ENCODE measurements around the gene VGLL3. TPM values are rescaled to one million over a fixed set of nuclear protein-coding genes. Genes with fewer than 3 reads are reported as not detected.
"Not testable (repeated sequence)": the region's sequence is repeated elsewhere in the genome, so short reads cannot be mapped to it uniquely, and the experiment has no call there.

The VGLL3 gene
- total RNA-seq, 1 experiment from 2014 or later, result 12.2 TPM

DNA sequence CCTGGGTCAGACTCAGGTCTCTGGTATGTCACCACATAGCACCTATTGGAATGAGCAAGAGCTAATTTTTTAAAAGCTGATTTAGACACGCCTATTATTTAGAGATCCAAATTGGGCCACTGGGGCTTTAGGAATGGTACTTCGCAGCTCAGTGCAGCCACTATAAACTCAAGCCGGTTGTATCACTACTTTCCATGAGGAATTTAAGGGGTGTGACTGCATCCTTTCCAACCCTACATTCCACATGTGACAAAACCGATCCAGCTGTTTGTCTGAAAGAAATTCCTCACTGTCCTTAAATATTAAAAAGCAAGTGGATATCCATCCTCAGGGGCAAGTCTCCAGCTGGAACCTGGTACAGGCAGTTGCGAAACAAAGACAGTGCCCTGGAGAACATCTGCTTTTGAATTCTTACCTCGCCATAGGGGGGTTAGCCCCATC, 12.8 kb downstream of the VGLL3 start:
- Mint-ChIP-seq H3K4me3 (ENCODE audit: unreplicated experiment) (no peak overlapping the region), H3K27me3 (ENCODE audit: insufficient read depth, unreplicated experiment) (no peaks in the 10 kb centered on the region), H3K4me1 (ENCODE audit: insufficient read depth, unreplicated experiment) (peaks cover 15% of the 10 kb centered on the region), H3K36me3 (ENCODE audit: insufficient read depth, unreplicated experiment) (peaks cover 48% of the 10 kb centered on the region), H3K27ac (ENCODE audit: low read depth, unreplicated experiment) (no peak overlapping the region), H3K9me3 (ENCODE audit: unreplicated experiment) (no peaks in the 10 kb centered on the region)
- POLR2A ChIA-PET, result interaction anchor here (0.6 to 2.2 kb wide), 4 partner anchors 8 to 187 kb away, joined by 3 to 10 read pairs (median 5); partner anchors contain the start of gene VGLL3
- CTCF ChIA-PET, result interaction anchor here (0.9 to 1.1 kb wide), 3 partner anchors 11 to 13 kb away, joined by 3 to 6 read pairs (median 3); partner anchors contain the start of gene VGLL3
- DNase-seq (ENCODE audit: unreplicated experiment), result no peak
- TF ChIP-seq, protein P1, sequence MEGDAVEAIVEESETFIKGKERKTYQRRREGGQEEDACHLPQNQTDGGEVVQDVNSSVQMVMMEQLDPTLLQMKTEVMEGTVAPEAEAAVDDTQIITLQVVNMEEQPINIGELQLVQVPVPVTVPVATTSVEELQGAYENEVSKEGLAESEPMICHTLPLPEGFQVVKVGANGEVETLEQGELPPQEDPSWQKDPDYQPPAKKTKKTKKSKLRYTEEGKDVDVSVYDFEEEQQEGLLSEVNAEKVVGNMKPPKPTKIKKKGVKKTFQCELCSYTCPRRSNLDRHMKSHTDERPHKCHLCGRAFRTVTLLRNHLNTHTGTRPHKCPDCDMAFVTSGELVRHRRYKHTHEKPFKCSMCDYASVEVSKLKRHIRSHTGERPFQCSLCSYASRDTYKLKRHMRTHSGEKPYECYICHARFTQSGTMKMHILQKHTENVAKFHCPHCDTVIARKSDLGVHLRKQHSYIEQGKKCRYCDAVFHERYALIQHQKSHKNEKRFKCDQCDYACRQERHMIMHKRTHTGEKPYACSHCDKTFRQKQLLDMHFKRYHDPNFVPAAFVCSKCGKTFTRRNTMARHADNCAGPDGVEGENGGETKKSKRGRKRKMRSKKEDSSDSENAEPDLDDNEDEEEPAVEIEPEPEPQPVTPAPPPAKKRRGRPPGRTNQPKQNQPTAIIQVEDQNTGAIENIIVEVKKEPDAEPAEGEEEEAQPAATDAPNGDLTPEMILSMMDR (IDR thresholded peaks at IDR 0.05; ENCODE audit: unreplicated experiment), result no peak
- intact Hi-C loops (cut with micrococcal nuclease), result no loop called here
- BruUV-seq (replicated peaks), result no TSS peak

DNA sequence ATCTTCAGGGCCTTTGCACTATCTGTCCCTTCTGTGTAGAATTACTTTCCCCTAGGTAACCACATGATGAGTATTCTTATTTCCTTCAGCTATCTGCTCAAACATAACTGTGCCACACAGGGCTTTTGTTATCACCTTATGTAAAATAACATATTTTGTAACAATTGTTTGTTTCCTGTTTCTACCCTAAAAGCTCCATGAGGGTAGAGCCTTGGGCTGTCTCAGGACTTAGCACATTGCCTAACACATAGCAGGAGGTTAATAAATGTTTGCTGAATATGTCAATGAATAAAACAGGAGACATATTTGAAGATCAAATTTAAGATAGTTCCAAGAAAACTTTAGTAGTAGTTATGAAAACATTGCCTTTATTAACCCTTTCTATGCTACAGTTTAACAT, 14.7 kb downstream of the VGLL3 start:
- Mint-ChIP-seq H3K4me1 (ENCODE audit: insufficient read depth, unreplicated experiment) (peaks cover 18% of the 10 kb centered on the region), H3K9me3 (ENCODE audit: unreplicated experiment) (no peaks in the 10 kb centered on the region), H3K27ac (ENCODE audit: low read depth, unreplicated experiment) (no peak overlapping the region), H3K36me3 (ENCODE audit: insufficient read depth, unreplicated experiment) (peaks cover 61% of the 10 kb centered on the region), H3K27me3 (ENCODE audit: insufficient read depth, unreplicated experiment) (no peaks in the 10 kb centered on the region), H3K4me3 (ENCODE audit: unreplicated experiment) (no peak overlapping the region)
- ChIA-PET CTCF (interaction anchor here (0.6 to 1.5 kb wide), 5 partner anchors 9 to 264 kb away, joined by 3 read pairs; no protein-coding TSS in a partner anchor), POLR2A (interaction anchor here (2.3 kb wide), 1 partner anchor 11 kb away, joined by 5 read pairs; no protein-coding TSS in a partner anchor)
- intact Hi-C loops (cut with micrococcal nuclease), result no loop called here
- DNase-seq (ENCODE audit: unreplicated experiment), result no peak
- no TSS peak for BruUV-seq (replicated peaks)
- TF ChIP-seq, protein P1 (IDR thresholded peaks at IDR 0.05; ENCODE audit: unreplicated experiment), result no peak

DNA sequence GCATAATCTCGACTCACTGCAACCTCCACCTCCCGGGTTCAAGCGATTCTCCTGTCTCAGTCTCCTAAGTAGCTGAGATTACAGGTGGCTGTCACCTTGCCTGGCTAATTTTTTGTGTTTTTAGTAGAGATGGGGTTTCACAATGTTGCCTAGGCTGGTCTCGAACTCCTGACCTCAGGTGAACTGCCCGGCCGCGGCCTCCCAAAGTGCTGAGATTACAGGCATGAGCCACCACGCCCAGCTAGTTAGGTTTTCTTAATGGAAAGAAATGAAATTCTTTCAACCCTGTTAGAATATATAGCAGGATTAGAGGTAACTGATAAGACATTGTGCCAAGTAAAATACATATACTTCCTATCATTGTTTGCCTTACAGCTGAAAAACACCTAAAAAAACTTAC, 16.8 kb downstream of the VGLL3 start:
- H3K4me3 Mint-ChIP-seq (ENCODE audit: unreplicated experiment); intact Hi-C loops (cut with micrococcal nuclease); H3K27me3 Mint-ChIP-seq (ENCODE audit: insufficient read depth, unreplicated experiment); H3K9me3 Mint-ChIP-seq (ENCODE audit: unreplicated experiment); BruUV-seq (replicated peaks); DNase-seq (ENCODE audit: unreplicated experiment): not testable (repeated sequence)
- ChIA-PET CTCF (interaction anchor here (1.0 kb wide), 1 partner anchor 9 kb away, joined by 5 read pairs; no protein-coding TSS in a partner anchor), POLR2A (interaction anchor here (0.6 to 3.2 kb wide), 7 partner anchors 11 to 1085 kb away, joined by 3 to 24 read pairs (median 4); partner anchors contain the start of genes VGLL3 and ZNF654)
- Mint-ChIP-seq H3K4me1 (ENCODE audit: insufficient read depth, unreplicated experiment) (peaks cover 21% of the 10 kb centered on the region), H3K36me3 (ENCODE audit: insufficient read depth, unreplicated experiment) (peaks cover 74% of the 10 kb centered on the region), H3K27ac (ENCODE audit: low read depth, unreplicated experiment) (peak overlapping the region; percentile 89)

DNA sequence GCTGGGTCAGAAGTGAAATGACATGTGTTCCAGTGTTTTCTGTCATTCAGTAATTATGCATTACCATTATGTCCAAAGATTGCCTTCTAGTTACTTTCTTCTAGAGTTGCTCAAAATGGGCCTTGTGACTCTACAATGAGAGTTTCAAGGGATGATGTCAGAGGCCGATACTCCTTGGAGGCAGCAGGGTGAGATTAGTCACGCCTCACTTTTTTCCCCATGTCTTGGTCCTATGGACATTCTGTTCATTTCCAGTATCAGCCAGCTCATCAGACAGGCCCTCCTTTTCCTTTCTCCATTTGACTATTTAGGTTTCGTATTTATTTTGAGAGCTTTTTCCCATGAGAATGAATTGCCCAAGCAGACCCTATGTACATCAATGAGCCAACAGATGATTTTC, 17.5 kb downstream of the VGLL3 start:
- Mint-ChIP-seq H3K4me1 (ENCODE audit: insufficient read depth, unreplicated experiment) (peaks cover 14% of the 10 kb centered on the region), H3K4me3 (ENCODE audit: unreplicated experiment) (peak overlapping the region; percentile 0), H3K27me3 (ENCODE audit: insufficient read depth, unreplicated experiment) (no peaks in the 10 kb centered on the region), H3K9me3 (ENCODE audit: unreplicated experiment) (no peaks in the 10 kb centered on the region), H3K36me3 (ENCODE audit: insufficient read depth, unreplicated experiment) (peaks cover 73% of the 10 kb centered on the region), H3K27ac (ENCODE audit: low read depth, unreplicated experiment) (peak overlapping the region; percentile 89)
- TF ChIP-seq, protein P1 (IDR thresholded peaks at IDR 0.05; ENCODE audit: unreplicated experiment), result no peak
- BruUV-seq (replicated peaks), result no TSS peak
- peak; percentile 97 for DNase-seq (ENCODE audit: unreplicated experiment)
- intact Hi-C loops (cut with micrococcal nuclease), result loop anchor here (2.0 kb wide), 2 partner anchors 17 to 23 kb away; partner anchors contain the start of gene VGLL3
- ChIA-PET POLR2A (interaction anchor here (0.6 to 3.2 kb wide), 10 partner anchors 12 to 1086 kb away, joined by 3 to 24 read pairs (median 3); partner anchors contain the start of genes VGLL3 and ZNF654), CTCF (interaction anchor here (1.0 kb wide), 1 partner anchor 9 kb away, joined by 5 read pairs; no protein-coding TSS in a partner anchor)
